ENCODE data around the gene NTRK1. TPM values are rescaled to one million over a fixed set of nuclear protein-coding genes. Genes with fewer than 3 reads are reported as not detected.

NTRK1 gene
- total RNA-seq, 1 experiment from 2014 or later, result 0.24 TPM

DNA sequence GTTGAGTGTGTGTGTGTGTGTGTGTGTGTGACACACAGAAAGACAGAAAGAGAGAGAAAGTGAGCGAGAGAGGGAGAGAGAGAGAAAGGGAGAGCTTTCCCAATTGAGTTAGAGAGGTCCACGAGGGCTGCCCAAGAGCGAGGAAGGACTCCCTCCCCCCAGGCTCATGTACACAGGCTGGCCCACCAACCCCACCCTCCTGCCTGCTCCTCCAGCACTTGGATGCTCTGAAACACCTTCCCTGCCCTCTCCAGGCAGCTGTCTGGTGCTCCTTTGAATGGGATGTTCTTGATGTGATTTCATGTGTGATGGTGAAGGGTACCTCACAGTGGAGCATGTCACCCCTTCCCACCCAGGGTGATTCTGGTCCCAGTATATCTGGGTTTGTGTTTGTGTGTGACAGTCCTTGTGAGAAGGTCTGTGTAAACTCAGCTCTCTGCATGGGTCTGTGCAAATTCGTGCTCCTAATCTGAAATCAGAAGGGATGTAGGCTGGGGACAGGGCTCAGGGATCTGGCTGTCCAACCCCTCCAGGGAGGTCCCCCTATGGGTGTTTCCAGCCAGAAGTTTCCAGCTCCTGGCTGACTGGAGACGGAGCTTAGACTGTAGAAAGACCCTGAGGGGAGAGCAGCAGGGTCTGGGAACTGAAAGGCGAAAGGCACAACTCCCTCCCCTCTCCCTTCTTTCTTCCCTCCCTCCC is 26.1 kb downstream of the NTRK1 start:
- H3K23ac ChIP-seq (ENCODE audit: insufficient read length, low read depth, low read length), result no peak overlapping the region
- no peak overlapping the region for H3K18ac ChIP-seq (ENCODE audit: insufficient read length, low read depth, low read length)
- H2AFZ ChIP-seq (ENCODE audit: low read length), result no peak overlapping the region
- H3K4me1 ChIP-seq (ENCODE audit: insufficient read depth, low read length), result peaks cover 2% of the 10 kb centered on the region; the same call in 1 of the 2 replicates
- H3K27ac Mint-ChIP-seq, result no peak overlapping the region
- H3K9ac ChIP-seq (ENCODE audit: extremely low read depth, insufficient read length, low read length), result no peak overlapping the region
- TF ChIP-seq, protein P1, sequence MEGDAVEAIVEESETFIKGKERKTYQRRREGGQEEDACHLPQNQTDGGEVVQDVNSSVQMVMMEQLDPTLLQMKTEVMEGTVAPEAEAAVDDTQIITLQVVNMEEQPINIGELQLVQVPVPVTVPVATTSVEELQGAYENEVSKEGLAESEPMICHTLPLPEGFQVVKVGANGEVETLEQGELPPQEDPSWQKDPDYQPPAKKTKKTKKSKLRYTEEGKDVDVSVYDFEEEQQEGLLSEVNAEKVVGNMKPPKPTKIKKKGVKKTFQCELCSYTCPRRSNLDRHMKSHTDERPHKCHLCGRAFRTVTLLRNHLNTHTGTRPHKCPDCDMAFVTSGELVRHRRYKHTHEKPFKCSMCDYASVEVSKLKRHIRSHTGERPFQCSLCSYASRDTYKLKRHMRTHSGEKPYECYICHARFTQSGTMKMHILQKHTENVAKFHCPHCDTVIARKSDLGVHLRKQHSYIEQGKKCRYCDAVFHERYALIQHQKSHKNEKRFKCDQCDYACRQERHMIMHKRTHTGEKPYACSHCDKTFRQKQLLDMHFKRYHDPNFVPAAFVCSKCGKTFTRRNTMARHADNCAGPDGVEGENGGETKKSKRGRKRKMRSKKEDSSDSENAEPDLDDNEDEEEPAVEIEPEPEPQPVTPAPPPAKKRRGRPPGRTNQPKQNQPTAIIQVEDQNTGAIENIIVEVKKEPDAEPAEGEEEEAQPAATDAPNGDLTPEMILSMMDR (conservative IDR thresholded peaks at IDR 0.05), result no peak
- H3K9me3 ChIP-seq (ENCODE audit: control insufficient read depth, low read depth, low read length), result no peaks in the 10 kb centered on the region
- peak overlapping the region in 1 of 2 experiments; percentile 49; a peak in 3 of 5 replicates for H3K4me3 Mint-ChIP-seq
- H2BK15ac ChIP-seq (ENCODE audit: low read depth, low read length), result no peak overlapping the region
- H3K9me3 Mint-ChIP-seq, result no peaks in the 10 kb centered on the region; a peak in 2 of 5 replicates
- H3K27me3 Mint-ChIP-seq (ENCODE audit: low read depth), result peaks cover 75% of the 10 kb centered on the region
- no peak overlapping the region for H3K27ac ChIP-seq (ENCODE audit: insufficient read length, low read depth, low read length)
- H2BK5ac ChIP-seq (ENCODE audit: insufficient read length, low read length), result no peak overlapping the region
- no peaks in the 10 kb centered on the region for H3K23me2 ChIP-seq (ENCODE audit: insufficient read length, low read depth, low read length, poor library complexity, severe bottlenecking)
- H4K20me1 ChIP-seq (ENCODE audit: control insufficient read depth, insufficient read depth, insufficient read length), result no peaks in the 10 kb centered on the region
- no CpG with 5 or more reads among the region's 6 CpGs for WGBS (ENCODE audit: extremely low coverage, insufficient read length, low lambda C conversion rate)
- no peak overlapping the region for H3K56ac ChIP-seq (ENCODE audit: insufficient read length, low read depth, low read length)
- no peak overlapping the region for H4K91ac ChIP-seq (ENCODE audit: insufficient read length, low read depth, low read length)
- H3T11ph ChIP-seq (ENCODE audit: low read length), result no peak overlapping the region
- H3K4me1 Mint-ChIP-seq, result peaks cover 41 to 65% of the 10 kb centered on the region in 2 experiments
- H3K4me2 ChIP-seq (ENCODE audit: insufficient read depth, insufficient read length, low read length), result peak overlapping the region; percentile 19
- no peaks in the 10 kb centered on the region for H3K36me3 Mint-ChIP-seq (ENCODE audit: insufficient read depth in 1 of 3, low read depth in 3 of 3)
- no peaks in the 10 kb centered on the region for H3K79me2 ChIP-seq (ENCODE audit: insufficient read depth, low read length)
- H4K5ac ChIP-seq (ENCODE audit: insufficient read length, low read depth, low read length), result no peak overlapping the region
- H3K27me3 ChIP-seq (ENCODE audit: insufficient read depth, low read length), result peaks cover 7% of the 10 kb centered on the region; the same call in 1 of the 2 replicates
- H4K8ac ChIP-seq (replicated peaks; ENCODE audit: insufficient read length, low read depth, low read length), result no peak overlapping the region
- H3K79me1 ChIP-seq (ENCODE audit: insufficient read depth, low read depth, low read length, poor library complexity, severe bottlenecking), result no peaks in the 10 kb centered on the region
- no peak overlapping the region for H2BK20ac ChIP-seq (ENCODE audit: low read depth, low read length, poor library complexity, severe bottlenecking)
- DNase-seq, result no peak
- H2BK120ac ChIP-seq (ENCODE audit: low read depth, low read length, poor library complexity, severe bottlenecking), result no peak overlapping the region
- H2AK5ac ChIP-seq (ENCODE audit: insufficient read length, low read length), result no peak overlapping the region
- H3K4ac ChIP-seq (ENCODE audit: low read depth, low read length), result no peak overlapping the region
- H3K14ac ChIP-seq (ENCODE audit: insufficient read depth, low read length), result no peak overlapping the region
- no peak overlapping the region for H2BK12ac ChIP-seq (ENCODE audit: insufficient read length, low read depth, low read length)

Measured in H9 (cell line).